IMR-90 (cell line): Measurements from ENCODE around the gene ACAD10. TPM values are rescaled to one million over a fixed set of nuclear protein-coding genes. Genes with fewer than 3 reads are reported as not detected.

Source experiments
- ATAC-seq: fragments of 200-7000 bp; cut with Tn5 transposase; 2 replicates; pipeline ENCODE4 v1.9.1; 2020; ENCODE audit warnings: low read depth, mild to moderate bottlenecking, moderate library complexity
- BruUV-seq: library from RNA; stranded (reverse); fragments of 400-500 nt; replicated peaks from 2 replicates; lab custom pipeline; 2021; lab: Mats Ljungman, UMichigan
- CTCF ChIA-PET: fragments of 300-600 bp; formaldehyde crosslinking; extraction: SDS; loops from one replicate; lab custom pipeline; 2021; ENCODE audit warnings: antibody characterized with exemption; lab: Yijun Ruan, JAX
- POLR2A ChIA-PET: fragments of 300-600 bp; sonication (Branson Sonifier 250); formaldehyde crosslinking; loops from one replicate; lab custom pipeline; 2022; ENCODE audit warnings: antibody characterized with exemption; ENCODE audit not compliant: unreplicated experiment; lab: Charles Lee
- DNase-seq: peaks from one replicate; pipeline ENCODE4 v3.0.0; 2013
- H2AFZ ChIP-seq: replicated peaks from 2 replicates; pipeline ENCODE3; 2013; ENCODE audit warnings: low read length, mild to moderate bottlenecking; ENCODE audit not compliant: poor library complexity
- H2AK5ac ChIP-seq: 2 replicates; pipeline ENCODE4 v1.6.1; 2013; ENCODE audit warnings: low read depth, low read length, inconsistent platforms
- H2AK9ac ChIP-seq: replicated peaks from 2 replicates; pipeline ENCODE3; 2013; ENCODE audit warnings: mild to moderate bottlenecking, low read depth, low read length, moderate library complexity; ENCODE audit not compliant: poor library complexity
- H2BK120ac ChIP-seq: 2 replicates; pipeline ENCODE4 v1.6.1; 2013; ENCODE audit warnings: low read depth, low read length, inconsistent platforms
- H2BK15ac ChIP-seq: 3 replicates; pipeline ENCODE4 v1.6.1; 2013; ENCODE audit warnings: low read depth, low read length, inconsistent platforms
- H2BK20ac ChIP-seq: 2 replicates; pipeline ENCODE4 v1.6.1; 2013; ENCODE audit warnings: low read depth, mild to moderate bottlenecking, inconsistent platforms, low read length, moderate library complexity
- H2BK5ac ChIP-seq: 2 replicates; pipeline ENCODE4 v1.6.1; 2013; ENCODE audit warnings: mild to moderate bottlenecking, low read depth, low read length, inconsistent platforms; ENCODE audit not compliant: poor library complexity, severe bottlenecking
- H3K14ac ChIP-seq: replicated peaks from 2 replicates; pipeline ENCODE4 v1.6.1; 2013; ENCODE audit warnings: low read depth, low read length, inconsistent platforms
- H3K18ac ChIP-seq: 2 replicates; pipeline ENCODE4 v1.6.1; 2013; ENCODE audit warnings: low read depth, low read length, control low read depth
- H3K23ac ChIP-seq: 2 replicates; pipeline ENCODE4 v1.6.1; 2013; ENCODE audit warnings: low read depth, low read length, inconsistent platforms
- H3K27ac ChIP-seq: 2 replicates; pipeline ENCODE4 v1.5.1; 2013; ENCODE audit warnings: mild to moderate bottlenecking, control low read depth, low read length; ENCODE audit not compliant: insufficient read depth
- H3K27me3 ChIP-seq: 2 replicates; pipeline ENCODE4 v1.6.1; 2013; ENCODE audit warnings: low read length; ENCODE audit not compliant: control insufficient read depth, insufficient read depth
- H3K36me3 ChIP-seq: 2 replicates; pipeline ENCODE4 v1.6.1; 2013; ENCODE audit warnings: low read length, mixed read lengths; ENCODE audit not compliant: control insufficient read depth, insufficient read depth
- H3K4ac ChIP-seq: 2 replicates; pipeline ENCODE4 v1.6.1; 2013; ENCODE audit warnings: low read depth, low read length, inconsistent platforms
- H3K4me1 ChIP-seq: 2 replicates; pipeline ENCODE4 v1.6.1; 2013; ENCODE audit warnings: low read length, mixed read lengths; ENCODE audit not compliant: control insufficient read depth, insufficient read depth
- H3K4me2 ChIP-seq: 2 replicates; pipeline ENCODE4 v1.6.1; 2013; ENCODE audit warnings: low read depth, mild to moderate bottlenecking, control low read depth, low read length, moderate library complexity
- H3K4me3 ChIP-seq: 2 replicates; pipeline ENCODE4 v1.5.1; 2013; ENCODE audit warnings: low read depth, mild to moderate bottlenecking, control low read depth, low read length, moderate library complexity; ENCODE audit not compliant: insufficient read depth
- H3K56ac ChIP-seq: 2 replicates; pipeline ENCODE4 v1.6.1; 2013; ENCODE audit warnings: low read length, inconsistent platforms; ENCODE audit not compliant: insufficient read depth; ENCODE audit errors: extremely low read depth
- H3K79me1 ChIP-seq, 2 experiments: 2 replicates each; pipeline ENCODE4 v1.6.1; 2013; ENCODE audit warnings: low read length in 2 of 2, inconsistent platforms in 1 of 2, low read depth in 1 of 2
- H3K9ac ChIP-seq: 2 replicates; pipeline ENCODE4 v1.6.1; 2013; ENCODE audit warnings: low read depth, low read length, control low read depth
- H3K9me1 ChIP-seq: 2 replicates; pipeline ENCODE4 v1.6.1; 2013; ENCODE audit warnings: low read length, inconsistent platforms; ENCODE audit not compliant: insufficient read depth
- H3K9me3 ChIP-seq: 2 replicates; pipeline ENCODE4 v1.6.1; 2013; ENCODE audit warnings: low read length; ENCODE audit not compliant: control insufficient read depth, insufficient read depth
- H4K20me1 ChIP-seq: 2 replicates; pipeline ENCODE4 v1.6.1; 2013; ENCODE audit warnings: low read length, inconsistent platforms; ENCODE audit not compliant: insufficient read depth
- H4K5ac ChIP-seq: 2 replicates; pipeline ENCODE4 v1.6.1; 2013; ENCODE audit warnings: mild to moderate bottlenecking, low read depth, low read length, control low read depth
- H4K8ac ChIP-seq, 2 experiments: 2 replicates each; pipeline ENCODE4 v1.6.1; 2013; ENCODE audit warnings: low read depth in 2 of 2, low read length in 2 of 2, control low read depth in 1 of 2, inconsistent platforms in 1 of 2
- H4K91ac ChIP-seq: 2 replicates; pipeline ENCODE4 v1.6.1; 2013; ENCODE audit warnings: low read depth, low read length, inconsistent platforms; ENCODE audit not compliant: insufficient read depth
- BHLHE40 ChIP-seq: fragments of 150-350 bp; IDR thresholded peaks from 2 replicates; pipeline ENCODE4 v1.6.1; 2016; ENCODE audit warnings: mild to moderate bottlenecking, low read depth, low read length
- CEBPB ChIP-seq: IDR thresholded peaks from 2 replicates; pipeline ENCODE4 v1.6.1; 2012; ENCODE audit warnings: low read depth, low read length, improper control_type of control experiment
- CHD1 ChIP-seq: IDR thresholded peaks from 2 replicates; pipeline ENCODE4 v1.6.1; 2012; ENCODE audit warnings: low read depth, low read length, improper control_type of control experiment
- CTCF ChIP-seq: conservative IDR thresholded peaks from 2 replicates; pipeline ENCODE4 v1.5.1; 2012; ENCODE audit warnings: mild to moderate bottlenecking, low read depth, low read length, improper control_type of control experiment
- ELK1 ChIP-seq: fragments of 150-350 bp; IDR thresholded peaks from 2 replicates; pipeline ENCODE4 v1.6.1; 2016; ENCODE audit warnings: low read depth, mild to moderate bottlenecking, low read length, moderate library complexity, borderline replicate concordance
- FOS ChIP-seq: fragments of 150-350 bp; IDR thresholded peaks from 2 replicates; pipeline ENCODE4 v1.6.1; 2016; ENCODE audit warnings: low read depth, low read length
- MAFK ChIP-seq: IDR thresholded peaks from 2 replicates; pipeline ENCODE4 v1.6.1; 2012; ENCODE audit warnings: low read depth, low read length, improper control_type of control experiment
- MAZ ChIP-seq: IDR thresholded peaks from 2 replicates; pipeline ENCODE4 v1.6.1; 2012; ENCODE audit warnings: low read depth, mild to moderate bottlenecking, low read length, improper control_type of control experiment, moderate library complexity, borderline replicate concordance
- MXI1 ChIP-seq: IDR thresholded peaks from 2 replicates; pipeline ENCODE4 v1.6.1; 2012; ENCODE audit warnings: low read depth, mild to moderate bottlenecking, low read length, moderate library complexity, borderline replicate concordance
- NFE2L2 ChIP-seq: fragments of 150-350 bp; IDR thresholded peaks from 2 replicates; pipeline ENCODE4 v1.6.1; 2016; ENCODE audit warnings: low read depth, mild to moderate bottlenecking, low read length
- POLR2A ChIP-seq: IDR thresholded peaks from 2 replicates; pipeline ENCODE4 v1.6.1; 2012; ENCODE audit warnings: mild to moderate bottlenecking, low read depth, low read length
- RAD21 ChIP-seq: IDR thresholded peaks from 2 replicates; pipeline ENCODE4 v1.6.1; 2012; ENCODE audit warnings: low read length, improper control_type of control experiment
- RCOR1 ChIP-seq: IDR thresholded peaks from 2 replicates; pipeline ENCODE4 v1.6.1; 2012; ENCODE audit warnings: mild to moderate bottlenecking, low read length, improper control_type of control experiment; ENCODE audit not compliant: insufficient replicate concordance
- RFX5 ChIP-seq: IDR thresholded peaks from 2 replicates; pipeline ENCODE4 v1.8.0; 2012; ENCODE audit warnings: low read depth, mild to moderate bottlenecking, low read length, moderate library complexity
- SMC3 ChIP-seq: fragments of 150-350 bp; IDR thresholded peaks from 2 replicates; pipeline ENCODE4 v1.6.1; 2016; ENCODE audit warnings: low read depth, mild to moderate bottlenecking, antibody characterized with exemption, low read length, moderate library complexity
- USF2 ChIP-seq: fragments of 150-350 bp; IDR thresholded peaks from 2 replicates; pipeline ENCODE4 v1.6.1; 2017; ENCODE audit warnings: mild to moderate bottlenecking, antibody characterized with exemption, low read length, low read depth
- whole genome bisulfite sequencing, 2 experiments: methylation state at CpG; one replicate each; pipeline versions ENCODE4 v1.1.5 to v1.1.7; 2013; ENCODE audit warnings: missing lambda C conversion rate in 2 of 2; ENCODE audit not compliant: insufficient read length in 1 of 2; ENCODE audit errors: extremely low coverage in 2 of 2; 5-methylcytosine and 5-hydroxymethylcytosine counted together
- dilution Hi-C: fragments of 300-500 bp; cut with HindIII; formaldehyde crosslinking; loops from one replicate; pipeline ENCODE4 v1.14.3; 2018; ENCODE audit warnings: low sequenced_read_pairs; ENCODE audit not compliant: unreplicated experiment
- in situ Hi-C: fragments of 300-500 bp; cut with MboI; formaldehyde crosslinking; loops from 3 replicates; pipeline ENCODE4 v1.14.3; 2019; ENCODE audit warnings: low sequenced_read_pairs, inconsistent platforms, mixed read lengths
- intact Hi-C: fragments of 100-400 bp; cut with micrococcal nuclease; formaldehyde crosslinking; loops from 2 replicates; pipeline ENCODE4 v1.10.0; 2022
- polyA plus RNA-seq, 3 experiments: library from polyadenylated mRNA; depleted of rRNA; stranded (reverse); fragments of >200 nt; gene quantifications; 2 replicates each; pipeline ENCODE4 v1.2.3, GENCODE V29; 2012; ENCODE audit warnings: low replicate concordance in 1 of 3
- total RNA-seq: library from RNA; depleted of rRNA; stranded (reverse); fragments of >200 nt; gene quantifications from 2 replicates; pipeline ENCODE4 v1.2.3, GENCODE V29; 2012

Gene ACAD10
- total and polyA plus RNA-seq, 2 of the 4 experiments (the other 2 are of a cell fraction), result 12.4 to 21.0 TPM

- Histone ChIP-seq H3K27me3 (no peaks in the 10 kb centered on the region), H3K14ac (no peak overlapping the region), H3K9me1 (no peaks in the 10 kb centered on the region; the same call in 1 of the 2 replicates), H3K4me3 (no peak overlapping the region), H3K4me2 (no peak overlapping the region), H3K27ac (no peak overlapping the region), H2AK9ac (no peak overlapping the region), H4K5ac (no peak overlapping the region), H3K9me3 (no peaks in the 10 kb centered on the region), H3K4me1 (no peaks in the 10 kb centered on the region), H3K18ac (no peak overlapping the region), H2BK5ac (no peak overlapping the region), H3K79me1 (peaks cover 11 to 13% of the 10 kb centered on the region in 2 experiments; a peak in 3 of 4 replicates), H3K56ac (no peak overlapping the region), H2BK120ac (no peak overlapping the region), H2AK5ac (no peak overlapping the region), H3K36me3 (peaks cover 47% of the 10 kb centered on the region), H4K91ac (no peak overlapping the region), H2BK15ac (no peak overlapping the region), H3K9ac (no peak overlapping the region), H2BK20ac (no peak overlapping the region), H3K23ac (no peak overlapping the region), H4K8ac (no peak overlapping the region), H4K20me1 (no peaks in the 10 kb centered on the region), H2AFZ (no peak overlapping the region), H3K4ac (no peak overlapping the region)
- DNase-seq (no peak), ATAC-seq (no peak)
- POLR2A ChIA-PET, result no interaction called here
- dilution Hi-C loops, result no loop called here
- intact Hi-C loops, result no loop called here
- WGBS, 2 experiments, result no CpG with 5 or more reads among the region's 3 CpGs
- in situ Hi-C loops, result no loop called here
- CTCF ChIA-PET, result no interaction called here
- TF ChIP-seq MXI1 (no peak), USF2 (no peak), RFX5 (no peak), RCOR1 (no peak), CEBPB (no peak), RAD21 (no peak), FOS (no peak), SMC3 (no peak), CHD1 (no peak), POLR2A (no peak), BHLHE40 (no peak), MAFK (no peak), NFE2L2 (no peak), MAZ (no peak), ELK1 (no peak), CTCF (no peak)
- BruUV-seq, result no TSS peak
These were observed 30.5 kb upstream of the ACAD10 start for GRCh38 chr12:111655356-111655755.
